ENCODE measurements around the gene MOSMO.
A peak's percentile ranks its signal among the peaks of the same experiment; 100 is the strongest.

DNA sequence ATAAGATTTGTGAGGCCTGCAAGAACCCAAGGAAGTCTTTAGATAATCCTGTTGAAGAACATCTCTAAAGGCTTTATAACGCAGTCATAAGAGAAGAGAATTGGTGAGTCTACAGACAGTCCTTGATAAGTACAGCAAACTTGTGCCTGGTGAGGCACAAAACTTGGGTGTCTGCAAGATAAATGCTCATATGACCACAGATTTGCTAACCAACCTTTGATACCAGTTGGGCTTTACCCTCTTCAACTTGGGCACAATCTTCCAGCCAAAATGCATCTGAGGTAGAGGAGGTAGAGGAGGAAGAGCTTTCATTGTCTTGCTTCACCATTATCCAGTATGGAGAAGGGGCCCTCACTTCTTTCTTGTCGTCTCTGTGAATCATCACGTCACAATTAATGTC is 23.8 kb upstream of the MOSMO start:
- TF ChIP-seq POLR2B (IDR thresholded peaks at IDR 0.05; ENCODE audit: low read depth, partially characterized antibody) (peak; percentile 33), TCF7L2 (IDR thresholded peaks at IDR 0.05; ENCODE audit: low read depth, low read length) (no peak), ARID2 (IDR thresholded peaks at IDR 0.05) (no peak), CTCF (IDR thresholded peaks at IDR 0.05 in 2 of 3, conservative IDR thresholded peaks at IDR 0.05 in 1 of 3; ENCODE audit: insufficient read depth in 2 of 3, low read depth in 1 of 3, low read length in 3 of 3) (no peak), EP300 (IDR thresholded peaks at IDR 0.05; ENCODE audit: low read length) (no peak), ZBTB17 (CRISPR knock-in tag; IDR thresholded peaks at IDR 0.05) (no peak), FOXJ3 (CRISPR knock-in tag; IDR thresholded peaks at IDR 0.05) (no peak)
- TF ChIP-seq, protein P1, sequence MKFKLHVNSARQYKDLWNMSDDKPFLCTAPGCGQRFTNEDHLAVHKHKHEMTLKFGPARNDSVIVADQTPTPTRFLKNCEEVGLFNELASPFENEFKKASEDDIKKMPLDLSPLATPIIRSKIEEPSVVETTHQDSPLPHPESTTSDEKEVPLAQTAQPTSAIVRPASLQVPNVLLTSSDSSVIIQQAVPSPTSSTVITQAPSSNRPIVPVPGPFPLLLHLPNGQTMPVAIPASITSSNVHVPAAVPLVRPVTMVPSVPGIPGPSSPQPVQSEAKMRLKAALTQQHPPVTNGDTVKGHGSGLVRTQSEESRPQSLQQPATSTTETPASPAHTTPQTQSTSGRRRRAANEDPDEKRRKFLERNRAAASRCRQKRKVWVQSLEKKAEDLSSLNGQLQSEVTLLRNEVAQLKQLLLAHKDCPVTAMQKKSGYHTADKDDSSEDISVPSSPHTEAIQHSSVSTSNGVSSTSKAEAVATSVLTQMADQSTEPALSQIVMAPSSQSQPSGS (CRISPR knock-in tag; IDR thresholded peaks at IDR 0.05): no peak
